NCI-H2227 (cell line): ENCODE measurements around the gene AMIGO3.

Experiments
- DNase-seq: peaks from one replicate; lab custom pipeline; 2025; ENCODE audit not compliant: unreplicated experiment; lab: John Stamatoyannopoulos, UW

The AMIGO3 gene

DNA sequence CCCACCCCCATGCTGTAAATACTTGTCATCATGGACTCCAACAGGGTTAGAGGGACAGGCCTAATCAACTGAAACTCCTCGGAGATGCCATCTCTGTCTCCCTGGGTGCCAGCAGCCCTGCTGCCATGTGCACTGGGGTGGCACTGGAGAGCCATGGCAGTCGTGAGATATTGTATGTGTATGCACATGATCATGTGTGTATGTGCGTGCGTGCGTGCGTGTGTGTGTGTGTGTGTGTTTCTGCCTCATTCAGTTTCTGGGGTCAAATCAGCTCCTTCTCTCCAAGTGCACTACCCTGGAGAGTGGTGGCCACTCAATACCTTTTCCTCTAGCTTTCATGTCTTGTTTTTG lies 48.6 kb downstream of the AMIGO3 start:
- DNase-seq, result no peak

DNA sequence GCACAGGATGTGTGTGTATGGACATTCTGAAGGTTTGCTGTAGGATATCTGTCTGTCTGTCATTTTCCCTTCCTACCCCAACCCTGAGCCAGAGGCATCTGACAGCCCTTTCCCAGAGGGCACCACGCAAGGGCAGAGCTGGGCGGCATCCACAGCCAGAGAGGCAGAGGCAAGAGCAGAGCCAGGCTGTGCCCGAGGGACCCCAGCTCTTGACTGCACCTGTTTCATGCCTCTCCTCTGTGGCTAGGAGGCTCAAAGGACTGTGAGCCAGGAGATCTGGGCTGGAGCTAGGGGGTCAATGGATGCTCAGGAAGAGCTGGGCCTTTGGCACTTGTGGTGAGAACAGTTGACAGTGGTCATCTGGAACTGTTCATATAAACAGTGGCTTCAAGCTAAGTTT lies 50.1 kb downstream of the AMIGO3 start:
- DNase-seq, result no peak

DNA sequence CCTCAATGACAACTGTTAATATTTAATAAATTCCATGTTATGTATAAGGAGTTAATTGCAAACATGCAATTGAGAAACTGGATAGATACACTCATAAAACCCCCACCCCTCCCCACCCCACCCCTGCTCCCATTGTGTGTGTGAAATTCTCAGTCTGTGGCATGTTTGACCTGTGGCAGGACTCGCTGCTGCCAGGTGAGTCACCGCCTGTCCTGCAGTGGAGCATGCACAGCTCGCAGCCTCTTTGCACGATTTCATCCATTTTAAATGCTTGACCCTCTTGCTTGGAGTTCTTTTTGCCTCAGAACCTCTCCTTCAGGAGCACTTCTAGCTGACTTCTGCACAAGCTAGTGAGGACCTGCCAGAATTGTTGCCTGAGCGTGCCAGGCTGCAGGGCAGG lies 50.6 kb downstream of the AMIGO3 start:
- DNase-seq, result no peak

DNA sequence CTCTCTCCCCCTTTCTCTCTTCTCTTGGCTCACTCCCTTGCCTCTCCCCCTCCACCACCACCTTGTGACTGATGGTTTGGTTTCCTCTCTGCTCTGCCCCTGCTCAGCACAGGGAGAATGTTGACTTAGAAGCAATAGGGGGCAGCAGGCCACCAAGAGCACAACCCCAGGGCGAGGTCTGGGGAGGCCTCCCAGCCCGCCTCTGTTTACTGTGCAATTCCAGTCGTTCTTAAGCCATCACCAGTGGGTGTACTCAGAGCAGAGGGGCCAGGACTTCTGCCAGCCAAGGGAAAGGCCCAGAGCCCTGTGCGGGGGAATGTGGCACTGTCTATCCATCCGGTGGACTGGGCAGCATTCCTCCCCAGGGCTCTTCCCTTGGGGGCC lies 51.1 kb downstream of the AMIGO3 start:
- no peak for DNase-seq

DNA sequence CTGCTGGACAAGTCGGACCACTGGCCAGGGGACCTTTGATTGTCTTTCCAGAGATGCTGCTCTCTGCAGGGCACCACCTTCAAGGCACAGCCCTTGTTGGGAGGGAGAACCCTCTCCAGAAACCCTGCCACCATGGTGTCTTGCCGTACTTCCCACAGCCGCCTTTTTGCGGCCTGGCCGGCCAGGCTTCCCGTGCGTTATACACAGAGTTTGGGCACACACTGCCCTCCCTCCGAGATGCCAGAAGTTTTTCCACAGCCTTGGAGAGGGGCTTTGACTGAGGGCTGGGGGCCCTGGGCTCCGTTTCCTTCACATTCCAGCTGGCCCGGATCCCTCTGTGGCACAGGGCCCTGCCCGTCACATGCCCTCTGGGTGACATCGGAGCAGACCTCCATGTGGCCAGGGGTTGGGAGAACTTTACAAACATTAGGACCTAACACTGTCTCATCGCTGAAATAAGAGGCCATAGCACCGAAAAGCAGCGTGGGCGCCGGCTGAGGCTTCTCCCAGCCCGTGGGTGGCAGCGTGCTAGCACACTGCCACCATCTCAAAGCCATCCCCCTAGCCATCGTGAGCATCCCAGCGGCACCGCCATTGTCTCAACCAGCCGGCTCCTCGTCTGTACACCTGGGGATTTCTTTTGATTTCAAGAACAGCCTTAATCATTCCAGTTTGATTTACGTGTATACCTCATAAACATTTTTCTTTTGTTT lies 51.6 kb downstream of the AMIGO3 start:
- DNase-seq, result no peak
